ENCODE measurements around the gene TTC7B.

- TF ChIP-seq EP300 (IDR thresholded peaks at IDR 0.05) (no peak), CTCF (IDR thresholded peaks at IDR 0.05) (no peak), POLR2A (IDR thresholded peaks at IDR 0.05) (no peak)
These were observed 161.4 kb downstream of the TTC7B start for GRCh38 chr14:90654831-90655276.
